ENCODE measurements around the gene KDM5B. TPM values are rescaled to one million over a fixed set of nuclear protein-coding genes. Genes with fewer than 3 reads are reported as not detected.

Gene KDM5B
- total and polyA plus RNA-seq, 9 of the 15 experiments (the other 6 are each of a cell fraction or from before 2014, with no cell fraction given), result 15.4 to 90.6 (median 57.1) TPM

DNA sequence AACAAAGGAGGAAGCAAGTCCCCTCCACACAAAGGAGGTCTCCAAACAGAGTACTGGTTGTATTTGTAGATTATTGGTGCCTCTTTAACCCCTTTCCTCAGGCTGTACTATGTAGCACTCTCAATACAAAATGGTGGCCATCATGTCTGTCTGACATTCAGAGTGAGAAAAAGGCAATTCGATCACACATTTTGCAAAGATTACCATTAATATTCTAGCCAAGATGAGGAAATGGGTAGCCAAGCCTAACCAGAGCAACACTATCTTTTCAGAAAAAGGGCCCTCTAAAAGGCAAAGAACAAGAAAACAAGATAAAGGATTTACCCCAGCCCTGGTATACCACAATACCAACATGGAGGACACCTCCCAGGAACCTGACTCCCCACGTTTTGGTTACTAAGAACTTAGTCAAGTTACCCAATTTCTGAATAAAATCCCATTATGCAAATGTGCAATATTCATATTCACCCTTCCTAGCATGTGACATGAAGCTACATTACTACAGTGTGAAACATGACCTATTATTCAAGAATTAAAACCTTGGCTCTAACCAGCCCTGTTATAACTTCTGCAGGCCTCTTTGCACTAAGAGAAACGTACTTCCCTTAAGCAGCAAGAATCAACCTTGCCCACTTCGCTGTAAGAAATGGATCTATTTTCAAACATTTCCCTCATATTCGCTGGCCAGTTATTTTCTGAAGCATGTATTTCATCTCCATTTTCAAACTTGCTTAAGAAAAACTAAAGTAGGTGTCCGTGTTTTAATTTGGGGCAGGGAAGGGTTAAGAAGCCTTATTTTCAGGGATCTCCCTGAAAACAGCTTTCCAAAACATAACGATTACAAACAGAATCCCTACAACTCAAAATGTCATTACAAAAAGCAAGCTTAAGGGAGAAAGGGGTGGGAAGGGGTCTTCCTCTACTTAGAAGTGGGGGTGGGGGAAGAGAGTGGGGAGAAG lies 2.1 kb downstream of the KDM5B start (continued):
- TF ChIP-seq PRPF4 (IDR thresholded peaks at IDR 0.05; ENCODE audit: insufficient read depth, low read depth, low read length, poor library complexity, severe bottlenecking) (no peak), ELF1 (tag; IDR thresholded peaks at IDR 0.05) (no peak), ZNF699 (CRISPR knock-in tag; IDR thresholded peaks at IDR 0.05; ENCODE audit: insufficient replicate concordance) (no peak), HOXB6 (CRISPR knock-in tag; IDR thresholded peaks at IDR 0.05; ENCODE audit: borderline replicate concordance) (no peak), RERE (CRISPR knock-in tag; IDR thresholded peaks at IDR 0.05; ENCODE audit: borderline replicate concordance) (no peak), SMARCA4 (IDR thresholded peaks at IDR 0.05) (no peak), CBFA2T3 (IDR thresholded peaks at IDR 0.05) (no peak), GTF2A2 (tag; IDR thresholded peaks at IDR 0.05) (peak; percentile 85; the same call in 1 of the 2 replicates), HNRNPLL (IDR thresholded peaks at IDR 0.05; ENCODE audit: low read depth, low read length, poor library complexity, severe bottlenecking) (no peak), RFX7 (CRISPR knock-in tag; IDR thresholded peaks at IDR 0.05) (no peak; the same call in 1 of the 2 replicates), ZNF507 (tag; conservative IDR thresholded peaks at IDR 0.05) (0 out of 2 replicates have a peak, but pooled peaks have one; percentile 35), MBD2 (IDR thresholded peaks at IDR 0.05; ENCODE audit: borderline replicate concordance, low read depth) (no peak), HDAC6 (IDR thresholded peaks at IDR 0.05; ENCODE audit: low read depth, low read length) (no peak), ZNF561 (CRISPR knock-in tag; conservative IDR thresholded peaks at IDR 0.05) (no peak), LCOR (CRISPR knock-in tag; IDR thresholded peaks at IDR 0.05) (no peak)
- TF ChIP-seq, protein P1, sequence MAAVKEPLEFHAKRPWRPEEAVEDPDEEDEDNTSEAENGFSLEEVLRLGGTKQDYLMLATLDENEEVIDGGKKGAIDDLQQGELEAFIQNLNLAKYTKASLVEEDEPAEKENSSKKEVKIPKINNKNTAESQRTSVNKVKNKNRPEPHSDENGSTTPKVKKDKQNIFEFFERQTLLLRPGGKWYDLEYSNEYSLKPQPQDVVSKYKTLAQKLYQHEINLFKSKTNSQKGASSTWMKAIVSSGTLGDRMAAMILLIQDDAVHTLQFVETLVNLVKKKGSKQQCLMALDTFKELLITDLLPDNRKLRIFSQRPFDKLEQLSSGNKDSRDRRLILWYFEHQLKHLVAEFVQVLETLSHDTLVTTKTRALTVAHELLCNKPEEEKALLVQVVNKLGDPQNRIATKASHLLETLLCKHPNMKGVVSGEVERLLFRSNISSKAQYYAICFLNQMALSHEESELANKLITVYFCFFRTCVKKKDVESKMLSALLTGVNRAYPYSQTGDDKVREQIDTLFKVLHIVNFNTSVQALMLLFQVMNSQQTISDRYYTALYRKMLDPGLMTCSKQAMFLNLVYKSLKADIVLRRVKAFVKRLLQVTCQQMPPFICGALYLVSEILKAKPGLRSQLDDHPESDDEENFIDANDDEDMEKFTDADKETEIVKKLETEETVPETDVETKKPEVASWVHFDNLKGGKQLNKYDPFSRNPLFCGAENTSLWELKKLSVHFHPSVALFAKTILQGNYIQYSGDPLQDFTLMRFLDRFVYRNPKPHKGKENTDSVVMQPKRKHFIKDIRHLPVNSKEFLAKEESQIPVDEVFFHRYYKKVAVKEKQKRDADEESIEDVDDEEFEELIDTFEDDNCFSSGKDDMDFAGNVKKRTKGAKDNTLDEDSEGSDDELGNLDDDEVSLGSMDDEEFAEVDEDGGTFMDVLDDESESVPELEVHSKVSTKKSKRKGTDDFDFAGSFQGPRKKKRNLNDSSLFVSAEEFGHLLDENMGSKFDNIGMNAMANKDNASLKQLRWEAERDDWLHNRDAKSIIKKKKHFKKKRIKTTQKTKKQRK (IDR thresholded peaks at IDR 0.05; ENCODE audit: borderline replicate concordance, low read depth, low read length), result no peak
- TF ChIP-seq, protein P2, sequence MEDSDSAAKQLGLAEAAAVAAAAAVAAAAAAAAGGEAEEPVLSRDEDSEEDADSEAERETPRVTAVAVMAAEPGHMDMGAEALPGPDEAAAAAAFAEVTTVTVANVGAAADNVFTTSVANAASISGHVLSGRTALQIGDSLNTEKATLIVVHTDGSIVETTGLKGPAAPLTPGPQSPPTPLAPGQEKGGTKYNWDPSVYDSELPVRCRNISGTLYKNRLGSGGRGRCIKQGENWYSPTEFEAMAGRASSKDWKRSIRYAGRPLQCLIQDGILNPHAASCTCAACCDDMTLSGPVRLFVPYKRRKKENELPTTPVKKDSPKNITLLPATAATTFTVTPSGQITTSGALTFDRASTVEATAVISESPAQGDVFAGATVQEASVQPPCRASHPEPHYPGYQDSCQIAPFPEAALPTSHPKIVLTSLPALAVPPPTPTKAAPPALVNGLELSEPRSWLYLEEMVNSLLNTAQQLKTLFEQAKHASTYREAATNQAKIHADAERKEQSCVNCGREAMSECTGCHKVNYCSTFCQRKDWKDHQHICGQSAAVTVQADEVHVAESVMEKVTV (CRISPR knock-in tag; IDR thresholded peaks at IDR 0.05), result no peak

All from K562 (cell line).